GM12891 (cell line): ENCODE results near the gene SHANK3.

Experiments
- DNase-seq: peaks from one replicate; pipeline ENCODE4 v3.0.0; 2011; ENCODE audit warnings: low spot score; ENCODE audit not compliant: insufficient read length
- FAIRE-seq: peaks from 2 replicates; lab custom pipeline; 2011; peaks lifted over from hg19 to GRCh38; lab: Jason Lieb, UNC
- PAX5 ChIP-seq: IDR thresholded peaks from 2 replicates; pipeline ENCODE4 v1.6.1; 2011; ENCODE audit warnings: low read length, moderate library complexity, mild to moderate bottlenecking; ENCODE audit not compliant: insufficient read depth, severe bottlenecking
- POLR2A ChIP-seq: IDR thresholded peaks from 2 replicates; pipeline ENCODE4 v1.6.1; 2011; ENCODE audit warnings: low read depth, low read length, control low read depth
- POLR2AphosphoS5 ChIP-seq: IDR thresholded peaks from 2 replicates; pipeline ENCODE4 v1.6.1; 2011; ENCODE audit warnings: low read depth, low read length, control low read depth
- POU2F2 ChIP-seq: IDR thresholded peaks from 2 replicates; pipeline ENCODE4 v1.6.1; 2011; ENCODE audit warnings: low read depth, mild to moderate bottlenecking, control low read depth, low read length, moderate library complexity
- SPI1 ChIP-seq: IDR thresholded peaks from 2 replicates; pipeline ENCODE4 v1.6.1; 2011; ENCODE audit warnings: low read depth, low read length, control low read depth
- TAF1 ChIP-seq: IDR thresholded peaks from 2 replicates; pipeline ENCODE4 v1.6.1; 2011; ENCODE audit warnings: low read depth, low read length, control low read depth

The SHANK3 gene

GRCh38 chr22:50673231-50674129 lies 857 bp downstream of the SHANK3 start:
- TF ChIP-seq PAX5 (no peak), POLR2A (no peak), POU2F2 (no peak), TAF1 (no peak), POLR2AphosphoS5 (no peak), SPI1 (no peak)
- FAIRE-seq (no peak), DNase-seq (no peak)

GRCh38 chr22:50674130-50674500 lies 1.5 kb downstream of the SHANK3 start:
- FAIRE-seq: no peak
- no peak for DNase-seq
- TF ChIP-seq TAF1: no peak
- no peak for TF ChIP-seq POLR2AphosphoS5
- TF ChIP-seq PAX5: no peak
- TF ChIP-seq SPI1: no peak
- TF ChIP-seq POLR2A: no peak
- TF ChIP-seq POU2F2: no peak

GRCh38 chr22:50674606-50675552 lies 2.3 kb downstream of the SHANK3 start:
- FAIRE-seq (no peak), DNase-seq (no peak)
- TF ChIP-seq POU2F2 (no peak), POLR2A (no peak), TAF1 (no peak), PAX5 (no peak), SPI1 (no peak), POLR2AphosphoS5 (no peak)

- TF ChIP-seq TAF1: no peak
- TF ChIP-seq POLR2A: no peak
- no peak for TF ChIP-seq SPI1
- TF ChIP-seq PAX5: no peak
- no peak for TF ChIP-seq POU2F2
- no peak for TF ChIP-seq POLR2AphosphoS5
- peak; percentile 76 for FAIRE-seq
- DNase-seq: no peak
These were observed 3.0 kb downstream of the SHANK3 start for GRCh38 chr22:50675553-50676179.

- FAIRE-seq (no peak), DNase-seq (no peak)
- no peak for TF ChIP-seq TAF1
- no peak for TF ChIP-seq POU2F2
These were observed 3.6 kb downstream of the SHANK3 start for GRCh38 chr22:50676180-50676636.

- DNase-seq (peak; percentile 12), FAIRE-seq (no peak)
- TF ChIP-seq POU2F2: no peak
- no peak for TF ChIP-seq POLR2AphosphoS5
- TF ChIP-seq PAX5: no peak
- TF ChIP-seq SPI1: no peak
- TF ChIP-seq POLR2A: no peak
- TF ChIP-seq TAF1: no peak
These were observed 4.3 kb downstream of the SHANK3 start for GRCh38 chr22:50676661-50677492.

- DNase-seq (peak; percentile 2), FAIRE-seq (no peak)
- no peak for TF ChIP-seq POLR2A
- TF ChIP-seq POU2F2: no peak
- TF ChIP-seq SPI1: no peak
- TF ChIP-seq POLR2AphosphoS5: no peak
- no peak for TF ChIP-seq PAX5
- no peak for TF ChIP-seq TAF1
These were observed 5.0 kb downstream of the SHANK3 start for GRCh38 chr22:50677493-50678217.

- FAIRE-seq: no peak
- TF ChIP-seq PAX5: no peak
- no peak for TF ChIP-seq TAF1
- TF ChIP-seq SPI1: no peak
- no peak for TF ChIP-seq POU2F2
- no peak for TF ChIP-seq POLR2A
- no peak for TF ChIP-seq POLR2AphosphoS5
- no peak for DNase-seq
These were observed 5.6 kb downstream of the SHANK3 start for GRCh38 chr22:50678218-50678650.
